ENCODE measurements around the gene SYT7.

GRCh38 chr11:61468002-61468401 lies 112.9 kb downstream of the SYT7 start:
- TF ChIP-seq POLR2AphosphoS5 (IDR thresholded peaks at IDR 0.05; ENCODE audit: borderline replicate concordance, low read depth, low read length) (no peak), EZH2 (IDR thresholded peaks at IDR 0.05) (no peak)
